ENCODE data around the gene SPPL3.

Gene SPPL3

DNA sequence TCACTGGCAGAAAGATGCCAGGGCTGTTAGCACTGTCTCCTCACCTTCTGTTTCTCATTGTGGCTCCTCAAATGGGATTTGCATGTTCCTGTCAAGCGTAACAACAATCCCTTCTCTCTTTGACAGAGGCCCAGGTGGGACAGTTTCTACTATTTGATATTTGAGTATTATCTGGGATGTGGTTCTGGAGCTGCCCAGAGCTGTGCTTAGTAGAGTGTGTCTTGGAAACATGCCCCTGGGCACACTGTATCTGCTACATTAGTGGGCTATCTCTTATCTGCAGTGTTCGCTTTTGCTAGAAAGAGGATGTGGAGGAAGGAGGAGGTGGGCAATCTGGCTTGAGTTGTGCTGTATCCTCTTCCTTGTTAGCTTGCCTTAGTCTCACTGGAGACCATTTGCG lies 182.3 kb downstream of the SPPL3 start:
- Histone ChIP-seq H3K27ac (no peak overlapping the region), H3K4me1 (ENCODE audit: control insufficient read depth in 1 of 2, insufficient read depth in 1 of 2, low read depth in 1 of 2, low read length in 1 of 2) (peaks cover 27 to 30% of the 10 kb centered on the region in 2 experiments), H3K36me3 (peaks cover 57% of the 10 kb centered on the region), H3K27me3 (no peaks in the 10 kb centered on the region), H3K4me3 (ENCODE audit: low read depth in 1 of 2, low read length in 1 of 2) (no peak overlapping the region), H3K9me3 (no peaks in the 10 kb centered on the region)
- TF ChIP-seq, protein P1, sequence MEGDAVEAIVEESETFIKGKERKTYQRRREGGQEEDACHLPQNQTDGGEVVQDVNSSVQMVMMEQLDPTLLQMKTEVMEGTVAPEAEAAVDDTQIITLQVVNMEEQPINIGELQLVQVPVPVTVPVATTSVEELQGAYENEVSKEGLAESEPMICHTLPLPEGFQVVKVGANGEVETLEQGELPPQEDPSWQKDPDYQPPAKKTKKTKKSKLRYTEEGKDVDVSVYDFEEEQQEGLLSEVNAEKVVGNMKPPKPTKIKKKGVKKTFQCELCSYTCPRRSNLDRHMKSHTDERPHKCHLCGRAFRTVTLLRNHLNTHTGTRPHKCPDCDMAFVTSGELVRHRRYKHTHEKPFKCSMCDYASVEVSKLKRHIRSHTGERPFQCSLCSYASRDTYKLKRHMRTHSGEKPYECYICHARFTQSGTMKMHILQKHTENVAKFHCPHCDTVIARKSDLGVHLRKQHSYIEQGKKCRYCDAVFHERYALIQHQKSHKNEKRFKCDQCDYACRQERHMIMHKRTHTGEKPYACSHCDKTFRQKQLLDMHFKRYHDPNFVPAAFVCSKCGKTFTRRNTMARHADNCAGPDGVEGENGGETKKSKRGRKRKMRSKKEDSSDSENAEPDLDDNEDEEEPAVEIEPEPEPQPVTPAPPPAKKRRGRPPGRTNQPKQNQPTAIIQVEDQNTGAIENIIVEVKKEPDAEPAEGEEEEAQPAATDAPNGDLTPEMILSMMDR (IDR thresholded peaks at IDR 0.05) = no peak

DNA sequence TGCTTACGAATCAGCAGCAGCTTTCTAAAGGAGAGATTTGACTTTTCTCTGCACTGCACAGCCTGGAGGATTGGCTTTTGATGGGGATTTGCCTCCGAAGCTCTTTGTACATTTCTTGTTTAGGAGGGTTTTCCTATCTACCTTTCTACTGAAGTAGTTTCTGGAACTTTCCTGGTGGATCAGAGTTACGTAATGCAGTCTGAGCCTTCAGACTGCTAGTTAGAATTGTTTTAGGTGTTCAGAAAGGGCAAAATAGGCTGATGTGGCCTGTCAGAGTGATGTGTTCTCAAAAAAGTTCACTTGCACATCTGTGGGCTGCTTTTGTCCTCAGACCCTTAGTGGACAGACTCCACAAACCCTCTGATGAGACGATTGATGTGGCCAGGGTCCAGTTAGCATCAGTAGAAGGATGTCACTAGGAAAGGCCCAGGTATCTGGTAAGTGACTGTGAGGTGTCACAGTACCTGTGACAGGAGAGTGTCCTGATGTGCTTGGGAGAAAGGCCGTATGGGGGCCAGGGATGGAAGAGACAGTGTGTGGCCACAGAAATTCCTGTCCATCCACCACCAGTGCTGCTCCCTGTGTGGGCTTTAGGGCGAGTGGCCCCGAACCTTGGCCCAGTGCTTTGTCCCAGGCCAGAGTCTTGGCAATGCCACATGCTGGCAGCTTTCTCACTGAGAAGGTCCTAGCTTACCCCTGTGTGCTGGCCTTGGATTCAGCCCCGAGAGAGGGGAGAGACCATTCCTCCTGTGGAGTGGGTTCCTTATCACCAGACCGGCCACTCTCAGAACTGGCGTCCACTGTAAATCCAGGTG lies 183.0 kb downstream of the SPPL3 start:
- Histone ChIP-seq H3K4me1 (ENCODE audit: control insufficient read depth in 1 of 2, insufficient read depth in 1 of 2, low read depth in 1 of 2, low read length in 1 of 2) (peaks cover 24 to 28% of the 10 kb centered on the region in 2 experiments), H3K9me3 (no peaks in the 10 kb centered on the region), H3K27me3 (no peaks in the 10 kb centered on the region), H3K27ac (peak overlapping the region; percentile 54), H3K4me3 (ENCODE audit: low read depth in 1 of 2, low read length in 1 of 2) (no peak overlapping the region), H3K36me3 (peaks cover 63% of the 10 kb centered on the region)
- TF ChIP-seq, protein P1 (IDR thresholded peaks at IDR 0.05) = no peak

DNA sequence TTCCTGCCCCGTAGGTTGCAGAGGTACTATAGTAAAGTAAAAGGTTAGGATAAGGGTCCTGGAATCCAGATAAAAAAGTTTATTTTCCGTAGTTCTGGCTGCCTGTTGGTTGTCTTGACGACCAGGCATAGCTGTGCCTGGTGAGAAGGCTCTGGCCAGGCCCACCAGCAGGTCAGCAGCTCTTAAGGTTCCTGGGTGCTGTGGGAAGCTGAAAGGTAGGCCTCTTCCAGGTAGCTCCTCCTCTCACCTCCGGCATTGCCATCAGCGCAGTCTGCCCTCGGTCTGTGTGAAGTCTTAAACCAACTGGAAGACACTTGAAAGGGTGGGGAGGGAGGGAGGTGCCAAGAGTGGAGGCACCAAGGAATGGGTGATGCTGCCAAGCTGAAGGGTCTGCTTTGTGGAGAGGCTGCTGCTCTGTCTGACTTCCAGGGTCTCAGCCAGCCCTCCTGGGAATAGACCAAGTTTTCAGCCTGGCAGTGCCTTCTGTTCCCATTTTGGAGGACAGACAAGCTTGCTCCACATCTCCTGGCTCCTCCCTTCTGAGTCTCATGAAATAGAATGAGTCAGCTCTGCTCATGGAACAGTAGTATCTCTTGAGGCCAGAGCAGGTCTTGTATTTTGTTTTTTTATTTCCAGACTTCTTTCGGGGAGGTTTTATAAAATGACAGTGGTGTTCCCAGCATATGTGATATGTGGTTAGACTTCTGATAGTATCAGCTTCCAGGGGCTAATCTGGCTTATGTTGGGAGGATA lies 183.7 kb downstream of the SPPL3 start:
- TF ChIP-seq, protein P1 (IDR thresholded peaks at IDR 0.05) = no peak
- Histone ChIP-seq H3K27me3 (no peaks in the 10 kb centered on the region), H3K27ac (peak overlapping the region; percentile 54), H3K9me3 (no peaks in the 10 kb centered on the region), H3K36me3 (peaks cover 70% of the 10 kb centered on the region), H3K4me1 (ENCODE audit: control insufficient read depth in 1 of 2, insufficient read depth in 1 of 2, low read depth in 1 of 2, low read length in 1 of 2) (peaks cover 20% of the 10 kb centered on the region in 2 experiments), H3K4me3 (ENCODE audit: low read depth in 1 of 2, low read length in 1 of 2) (no peak overlapping the region)

DNA sequence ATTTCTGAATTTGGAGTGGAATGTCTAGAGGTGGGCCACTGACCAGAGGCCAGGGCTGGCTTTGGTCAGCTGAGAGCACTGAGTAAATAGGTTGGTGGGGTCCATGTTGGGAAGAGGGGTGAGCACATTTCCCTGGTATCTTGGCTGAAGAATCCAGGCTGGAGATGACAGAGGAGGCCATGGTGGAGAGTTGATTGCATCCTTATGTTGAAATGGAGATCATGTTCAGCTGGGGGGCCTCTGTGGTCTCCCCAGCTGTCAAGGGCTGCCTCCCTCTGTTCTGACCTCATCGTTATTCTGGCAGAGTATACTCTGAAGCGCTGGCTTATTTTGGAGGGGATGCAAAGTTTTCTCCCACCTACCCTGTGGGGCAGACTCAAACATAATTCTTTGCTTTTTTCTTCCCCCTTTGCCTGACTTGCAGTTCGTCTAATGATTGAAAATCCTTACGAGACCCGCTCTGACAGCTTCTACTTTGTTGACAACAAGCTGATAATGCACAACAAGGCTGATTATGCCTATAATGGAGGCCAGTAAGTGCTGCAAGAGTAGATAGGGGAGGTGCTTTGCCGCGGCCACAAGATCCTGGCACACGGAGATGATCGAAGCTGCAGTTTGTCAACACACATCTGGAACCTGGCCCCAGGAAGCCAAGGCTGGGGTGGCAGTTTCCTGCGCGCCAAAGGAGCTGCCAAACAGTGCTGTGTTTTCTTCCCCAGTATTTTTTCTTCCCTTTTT lies 184.5 kb downstream of the SPPL3 start:
- TF ChIP-seq, protein P1 (IDR thresholded peaks at IDR 0.05) = no peak
- H3K4me1 ChIP-seq (ENCODE audit: control insufficient read depth in 1 of 2, insufficient read depth in 1 of 2, low read depth in 1 of 2, low read length in 1 of 2) = peaks cover 16 to 17% of the 10 kb centered on the region in 2 experiments
- H3K27me3 ChIP-seq = no peaks in the 10 kb centered on the region
- peak overlapping the region; percentile 54 for H3K27ac ChIP-seq
- H3K36me3 ChIP-seq = peaks cover 77% of the 10 kb centered on the region
- no peak overlapping the region for H3K4me3 ChIP-seq (ENCODE audit: low read depth in 1 of 2, low read length in 1 of 2)
- H3K9me3 ChIP-seq = no peaks in the 10 kb centered on the region

DNA sequence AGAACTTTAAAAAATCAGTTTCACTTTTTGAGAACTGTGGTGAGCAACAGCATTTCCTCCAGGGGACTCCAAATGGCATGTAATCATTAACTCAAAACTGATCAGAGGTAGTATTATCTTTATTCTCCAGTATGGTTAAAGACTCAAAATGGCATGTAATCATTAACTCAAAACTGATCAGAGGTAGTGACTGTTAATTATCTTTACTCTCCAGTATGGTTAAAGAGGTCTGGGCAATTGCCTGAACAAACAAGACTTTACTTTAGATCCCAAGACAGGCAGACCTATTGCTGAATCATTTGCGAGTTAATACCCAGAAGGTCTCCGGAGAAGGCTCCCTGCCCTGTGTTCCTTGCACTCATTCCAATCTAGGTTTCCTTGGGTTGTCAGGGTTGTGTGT lies 185.1 kb downstream of the SPPL3 start:
- Histone ChIP-seq H3K27me3 (no peaks in the 10 kb centered on the region), H3K4me1 (ENCODE audit: control insufficient read depth in 1 of 2, insufficient read depth in 1 of 2, low read depth in 1 of 2, low read length in 1 of 2) (peaks cover 16 to 17% of the 10 kb centered on the region in 2 experiments), H3K27ac (peak overlapping the region; percentile 54), H3K9me3 (no peaks in the 10 kb centered on the region), H3K36me3 (peaks cover 79% of the 10 kb centered on the region), H3K4me3 (ENCODE audit: low read depth in 1 of 2, low read length in 1 of 2) (no peak overlapping the region)
- TF ChIP-seq, protein P1 (IDR thresholded peaks at IDR 0.05) = no peak

Measured in neutrophil (primary cell).